Gastroesophageal sphincter (tissue), 3 donors: ENCODE measurements around the gene PTPRD.

Experiments
- CTCF ChIP-seq, 4 experiments: fragments of 200-600 bp in 2 of 4; fragments of 450-650 bp in 2 of 4; sonication (generic) in 1 of 4; IDR thresholded peaks; one replicate each; pipeline ENCODE4 v1.5.1; 2017 to 2019; ENCODE audit warnings: antibody characterized with exemption in 4 of 4, mild to moderate bottlenecking in 2 of 4, moderate library complexity in 2 of 4
- EP300 ChIP-seq: sonication (generic); formaldehyde crosslinking; IDR thresholded peaks from one replicate; pipeline ENCODE4 v1.6.1; 2017; ENCODE audit warnings: antibody characterized with exemption, mild to moderate bottlenecking
- POLR2A ChIP-seq, 2 donors: fragments of 450-650 bp; IDR thresholded peaks; one replicate each; pipeline ENCODE4 v1.6.1; 2017; ENCODE audit warnings: antibody characterized with exemption in 2 of 2, mild to moderate bottlenecking in 2 of 2, moderate library complexity in 1 of 2

GRCh38 chr9:8825585-8826147 is 1787.1 kb downstream of the PTPRD start:
- TF ChIP-seq POLR2A (IDR thresholded peaks at IDR 0.05) = no peak
- TF ChIP-seq CTCF (IDR thresholded peaks at IDR 0.05) = no peak
- TF ChIP-seq EP300 = no peak
